Testis (tissue), 2 donors: Measurements from ENCODE around the gene GYS1.

Experiments
- POLR2A ChIP-seq: fragments of 450-650 bp; IDR thresholded peaks from one replicate; pipeline ENCODE4 v1.6.1; 2017; ENCODE audit warnings: antibody characterized with exemption, mild to moderate bottlenecking, moderate library complexity
- TF ChIP-seq, protein P1 (sequence below), 3 experiments: fragments of 450-650 bp in 2 of 3; fragments of 200-600 bp in 1 of 3; sonication (generic) in 1 of 3; IDR thresholded peaks; one replicate each; pipeline ENCODE4 v1.5.1; 2016 to 2019; ENCODE audit warnings: antibody characterized with exemption in 3 of 3, mild to moderate bottlenecking in 2 of 3, moderate library complexity in 1 of 3

DNA sequence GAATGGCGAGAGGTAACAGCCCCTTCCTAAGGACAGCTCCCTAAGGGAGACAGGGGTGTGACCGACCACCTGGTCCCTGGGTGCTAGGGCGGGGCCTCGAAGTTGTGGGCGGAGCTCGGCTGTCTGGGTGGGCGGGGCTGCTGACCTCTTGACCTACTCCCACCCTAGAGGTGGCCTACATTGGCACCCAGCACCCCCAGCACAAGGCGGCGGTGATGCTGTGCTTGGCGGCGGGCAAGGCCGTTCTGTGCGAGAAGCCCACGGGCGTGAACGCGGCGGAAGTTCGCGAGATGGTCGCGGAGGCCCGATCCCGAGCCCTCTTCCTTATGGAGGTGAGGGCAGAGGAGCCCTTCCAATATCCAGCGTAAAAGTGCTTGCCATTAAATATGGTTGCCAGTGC is 57.2 kb downstream of the GYS1 start:
- TF ChIP-seq, protein P1, sequence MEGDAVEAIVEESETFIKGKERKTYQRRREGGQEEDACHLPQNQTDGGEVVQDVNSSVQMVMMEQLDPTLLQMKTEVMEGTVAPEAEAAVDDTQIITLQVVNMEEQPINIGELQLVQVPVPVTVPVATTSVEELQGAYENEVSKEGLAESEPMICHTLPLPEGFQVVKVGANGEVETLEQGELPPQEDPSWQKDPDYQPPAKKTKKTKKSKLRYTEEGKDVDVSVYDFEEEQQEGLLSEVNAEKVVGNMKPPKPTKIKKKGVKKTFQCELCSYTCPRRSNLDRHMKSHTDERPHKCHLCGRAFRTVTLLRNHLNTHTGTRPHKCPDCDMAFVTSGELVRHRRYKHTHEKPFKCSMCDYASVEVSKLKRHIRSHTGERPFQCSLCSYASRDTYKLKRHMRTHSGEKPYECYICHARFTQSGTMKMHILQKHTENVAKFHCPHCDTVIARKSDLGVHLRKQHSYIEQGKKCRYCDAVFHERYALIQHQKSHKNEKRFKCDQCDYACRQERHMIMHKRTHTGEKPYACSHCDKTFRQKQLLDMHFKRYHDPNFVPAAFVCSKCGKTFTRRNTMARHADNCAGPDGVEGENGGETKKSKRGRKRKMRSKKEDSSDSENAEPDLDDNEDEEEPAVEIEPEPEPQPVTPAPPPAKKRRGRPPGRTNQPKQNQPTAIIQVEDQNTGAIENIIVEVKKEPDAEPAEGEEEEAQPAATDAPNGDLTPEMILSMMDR (IDR thresholded peaks at IDR 0.05) = no peak
- TF ChIP-seq POLR2A = no peak
